DOHH2 (cell line): ENCODE measurements around the gene FAM20A.

Experiments used
- H3F3A ChIP-seq: fragments of 200-600 bp; sonication (generic), shearing (Covaris generic); 2 replicates; pipeline ENCODE4 v1.6.0; 2016; ENCODE audit warnings: antibody characterized with exemption, mild to moderate bottlenecking; ENCODE audit not compliant: control insufficient read depth, insufficient read depth
- H3K27ac ChIP-seq: fragments of 200-600 bp; sonication (generic); 2 replicates; pipeline ENCODE4 v1.5.1; 2014; ENCODE audit warnings: low read depth, mild to moderate bottlenecking, low read length, moderate library complexity
- H3K27me3 ChIP-seq: fragments of 200-600 bp; sonication (generic); 2 replicates; pipeline ENCODE4 v1.6.1; 2014; ENCODE audit warnings: mild to moderate bottlenecking, low read length, mixed read lengths; ENCODE audit not compliant: control insufficient read depth
- H3K36me3 ChIP-seq: fragments of 200-600 bp; sonication (generic); 2 replicates; pipeline ENCODE4 v1.6.1; 2014; ENCODE audit warnings: mild to moderate bottlenecking, low read length, moderate library complexity, mixed read lengths; ENCODE audit not compliant: control insufficient read depth
- H3K4me1 ChIP-seq: fragments of 200-600 bp; sonication (generic); 2 replicates; pipeline ENCODE4 v1.6.1; 2014; ENCODE audit warnings: mild to moderate bottlenecking, low read length, mixed read lengths; ENCODE audit not compliant: control insufficient read depth
- H3K4me2 ChIP-seq: fragments of 200-600 bp; sonication (generic); 2 replicates; pipeline ENCODE4 v1.6.0; 2014; ENCODE audit warnings: mild to moderate bottlenecking, low read length, moderate library complexity
- H3K4me3 ChIP-seq: fragments of 200-600 bp; sonication (generic); 2 replicates; pipeline ENCODE4 v1.5.1; 2014; ENCODE audit warnings: mild to moderate bottlenecking, low read length, mixed read lengths
- H3K79me2 ChIP-seq: fragments of 200-600 bp; sonication (generic); 2 replicates; pipeline ENCODE4 v1.6.1; 2014; ENCODE audit warnings: mild to moderate bottlenecking, low read length, mixed read lengths; ENCODE audit not compliant: control insufficient read depth
- H3K9me2 ChIP-seq: fragments of 200-600 bp; sonication (generic); replicated peaks from 2 replicates; pipeline ENCODE4 v1.6.1; 2014; ENCODE audit warnings: mild to moderate bottlenecking, low read length, mixed read lengths; ENCODE audit not compliant: control insufficient read depth
- H3K9me3 ChIP-seq: fragments of 200-600 bp; sonication (generic); 2 replicates; pipeline ENCODE4 v1.6.1; 2014; ENCODE audit warnings: antibody characterized with exemption, low read length, mixed read lengths; ENCODE audit not compliant: control insufficient read depth, insufficient read depth
- H4K20me1 ChIP-seq: fragments of 200-600 bp; sonication (generic); 2 replicates; pipeline ENCODE4 v1.6.0; 2014; ENCODE audit warnings: low read depth, mild to moderate bottlenecking, antibody characterized with exemption, low read length, moderate library complexity; ENCODE audit not compliant: control insufficient read depth, insufficient read depth
- EZH2phosphoT487 ChIP-seq: fragments of 200-600 bp; sonication (generic); IDR thresholded peaks from 2 replicates; pipeline ENCODE4 v1.6.1; 2017; ENCODE audit warnings: borderline replicate concordance, mild to moderate bottlenecking, antibody characterized with exemption, low read length, moderate library complexity, mixed read lengths
- TF ChIP-seq, protein P1 (sequence below): fragments of 200-600 bp; sonication (generic); IDR thresholded peaks from one replicate; pipeline ENCODE4 v1.5.1; 2014; ENCODE audit warnings: antibody characterized with exemption, mild to moderate bottlenecking, low read depth, low read length; ENCODE audit not compliant: poor library complexity, severe bottlenecking

FAM20A gene

DNA sequence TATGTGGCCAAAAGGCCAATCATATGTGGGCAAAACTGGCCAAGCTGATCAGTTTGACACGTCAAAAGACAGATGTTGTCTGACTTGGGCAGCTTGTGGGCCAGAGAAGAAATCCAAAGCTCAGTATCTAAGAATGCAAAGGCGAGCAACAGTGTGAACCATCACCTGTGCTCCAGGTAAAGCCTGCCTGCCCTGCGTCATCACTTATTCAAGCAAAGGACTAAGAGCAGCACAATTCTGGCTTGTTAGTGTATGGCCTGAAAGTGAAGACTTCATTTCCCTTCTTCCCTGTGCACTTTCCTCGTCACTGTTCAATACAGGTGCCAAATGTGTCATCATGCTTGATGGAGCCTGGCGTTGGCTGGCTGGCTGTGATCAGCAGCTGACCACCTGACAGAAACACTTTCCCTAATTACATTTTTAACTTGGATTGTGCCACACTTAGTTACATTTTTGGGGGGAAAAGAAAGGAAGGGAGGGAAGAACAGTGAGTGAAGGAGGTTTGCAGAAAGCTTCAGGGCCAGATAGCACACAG lies 4.7 kb downstream of the FAM20A start:
- H3K4me1 ChIP-seq = no peaks in the 10 kb centered on the region
- no peak overlapping the region for H3K27ac ChIP-seq
- H3K4me3 ChIP-seq = no peak overlapping the region
- no peak overlapping the region for H3K4me2 ChIP-seq
- no peaks in the 10 kb centered on the region for H3K79me2 ChIP-seq
- H4K20me1 ChIP-seq = no peaks in the 10 kb centered on the region
- H3K9me2 ChIP-seq = no peaks in the 10 kb centered on the region
- peaks cover 5% of the 10 kb centered on the region; the same call in 1 of the 2 replicates for H3K27me3 ChIP-seq
- H3K36me3 ChIP-seq = no peaks in the 10 kb centered on the region
- TF ChIP-seq EZH2phosphoT487 = no peak
- TF ChIP-seq, protein P1, sequence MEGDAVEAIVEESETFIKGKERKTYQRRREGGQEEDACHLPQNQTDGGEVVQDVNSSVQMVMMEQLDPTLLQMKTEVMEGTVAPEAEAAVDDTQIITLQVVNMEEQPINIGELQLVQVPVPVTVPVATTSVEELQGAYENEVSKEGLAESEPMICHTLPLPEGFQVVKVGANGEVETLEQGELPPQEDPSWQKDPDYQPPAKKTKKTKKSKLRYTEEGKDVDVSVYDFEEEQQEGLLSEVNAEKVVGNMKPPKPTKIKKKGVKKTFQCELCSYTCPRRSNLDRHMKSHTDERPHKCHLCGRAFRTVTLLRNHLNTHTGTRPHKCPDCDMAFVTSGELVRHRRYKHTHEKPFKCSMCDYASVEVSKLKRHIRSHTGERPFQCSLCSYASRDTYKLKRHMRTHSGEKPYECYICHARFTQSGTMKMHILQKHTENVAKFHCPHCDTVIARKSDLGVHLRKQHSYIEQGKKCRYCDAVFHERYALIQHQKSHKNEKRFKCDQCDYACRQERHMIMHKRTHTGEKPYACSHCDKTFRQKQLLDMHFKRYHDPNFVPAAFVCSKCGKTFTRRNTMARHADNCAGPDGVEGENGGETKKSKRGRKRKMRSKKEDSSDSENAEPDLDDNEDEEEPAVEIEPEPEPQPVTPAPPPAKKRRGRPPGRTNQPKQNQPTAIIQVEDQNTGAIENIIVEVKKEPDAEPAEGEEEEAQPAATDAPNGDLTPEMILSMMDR = no peak
- no peaks in the 10 kb centered on the region for H3K9me3 ChIP-seq
- no peaks in the 10 kb centered on the region for H3F3A ChIP-seq

- no peaks in the 10 kb centered on the region for H3K36me3 ChIP-seq
- no peaks in the 10 kb centered on the region for H3K4me1 ChIP-seq
- no peak overlapping the region for H3K4me3 ChIP-seq
- peaks cover 5% of the 10 kb centered on the region; the same call in 1 of the 2 replicates for H3K27me3 ChIP-seq
- H3K9me2 ChIP-seq = no peaks in the 10 kb centered on the region
- H4K20me1 ChIP-seq = no peaks in the 10 kb centered on the region
- no peak for TF ChIP-seq EZH2phosphoT487
- TF ChIP-seq, protein P1 = no peak
- H3K27ac ChIP-seq = no peak overlapping the region
- no peak overlapping the region for H3K4me2 ChIP-seq
- H3K9me3 ChIP-seq = no peaks in the 10 kb centered on the region
- H3F3A ChIP-seq = no peaks in the 10 kb centered on the region
- H3K79me2 ChIP-seq = no peaks in the 10 kb centered on the region
Measured at GRCh38 chr17:68595986-68596385, 5.2 kb downstream of the FAM20A start.

- no peaks in the 10 kb centered on the region for H3K9me2 ChIP-seq
- no peaks in the 10 kb centered on the region for H3F3A ChIP-seq
- peaks cover 5% of the 10 kb centered on the region; the same call in 1 of the 2 replicates for H3K27me3 ChIP-seq
- H3K9me3 ChIP-seq = no peaks in the 10 kb centered on the region
- H3K4me3 ChIP-seq = no peak overlapping the region
- no peaks in the 10 kb centered on the region for H3K79me2 ChIP-seq
- H4K20me1 ChIP-seq = no peaks in the 10 kb centered on the region
- H3K27ac ChIP-seq = no peak overlapping the region
- H3K36me3 ChIP-seq = no peaks in the 10 kb centered on the region
- no peak overlapping the region for H3K4me2 ChIP-seq
- TF ChIP-seq, protein P1 = no peak
- TF ChIP-seq EZH2phosphoT487 = no peak
- H3K4me1 ChIP-seq = no peaks in the 10 kb centered on the region
Measured at GRCh38 chr17:68595496-68595895, 5.7 kb downstream of the FAM20A start.

- Histone ChIP-seq H3K9me3 (no peaks in the 10 kb centered on the region), H4K20me1 (no peaks in the 10 kb centered on the region), H3K79me2 (no peaks in the 10 kb centered on the region), H3K36me3 (no peaks in the 10 kb centered on the region), H3K4me2 (no peak overlapping the region), H3K4me3 (no peak overlapping the region), H3K27me3 (peaks cover 5% of the 10 kb centered on the region; the same call in 1 of the 2 replicates), H3K27ac (no peak overlapping the region), H3K4me1 (no peaks in the 10 kb centered on the region), H3F3A (no peaks in the 10 kb centered on the region), H3K9me2 (no peaks in the 10 kb centered on the region)
- no peak for TF ChIP-seq EZH2phosphoT487
- TF ChIP-seq, protein P1 = no peak
Measured at GRCh38 chr17:68594552-68594951, 6.6 kb downstream of the FAM20A start.
